Neural cell (in vitro differentiated cells): ENCODE measurements around the gene CLBA1. TPM values are rescaled to one million over a fixed set of nuclear protein-coding genes. Genes with fewer than 3 reads are reported as not detected.
"Not testable (repeated sequence)": the region's sequence is repeated elsewhere in the genome, so short reads cannot be mapped to it uniquely, and the experiment has no call there.

Source experiments
- H2AFZ ChIP-seq: fragments of 200-600, 300-800 bp; sonication (generic), shearing (Covaris generic); 2 replicates; pipeline ENCODE4 v1.6.0; 2014; ENCODE audit warnings: low read depth, mild to moderate bottlenecking, antibody characterized with exemption, low read length, moderate library complexity
- H3F3A ChIP-seq: fragments of 200-600 bp; shearing (Covaris generic); 2 replicates; pipeline ENCODE4 v1.6.1; 2016; ENCODE audit warnings: mild to moderate bottlenecking, moderate library complexity, mixed read lengths, antibody characterized with exemption, low read length; ENCODE audit not compliant: insufficient read depth, poor library complexity, severe bottlenecking
- H3K27ac ChIP-seq: fragments of 200-600, 300-800 bp; sonication (generic), shearing (Covaris generic); 2 replicates; pipeline ENCODE4 v1.5.1; 2014; ENCODE audit warnings: mild to moderate bottlenecking, low read length, moderate library complexity
- H3K27me3 ChIP-seq: fragments of 300-800, 200-600 bp; sonication (generic), shearing (Covaris generic); 2 replicates; pipeline ENCODE4 v1.6.0; 2014; ENCODE audit warnings: mild to moderate bottlenecking, low read depth, low read length, moderate library complexity; ENCODE audit not compliant: insufficient read depth
- H3K36me3 ChIP-seq: fragments of 300-800, 200-600 bp; sonication (generic), shearing (Covaris generic); 2 replicates; pipeline ENCODE4 v1.5.1; 2014; ENCODE audit warnings: mild to moderate bottlenecking, antibody characterized with exemption, low read length, moderate library complexity; ENCODE audit not compliant: insufficient read depth
- H3K4me2 ChIP-seq: fragments of 300-800, 200-600 bp; sonication (generic), shearing (Covaris generic); 2 replicates; pipeline ENCODE4 v1.6.0; 2014; ENCODE audit warnings: mild to moderate bottlenecking, low read length
- H3K4me3 ChIP-seq: fragments of 300-800, 200-600 bp; sonication (generic), shearing (Covaris generic); 2 replicates; pipeline ENCODE4 v1.5.1; 2014; ENCODE audit warnings: mild to moderate bottlenecking, low read length, moderate library complexity
- H3K79me2 ChIP-seq: fragments of 200-600 bp; shearing (Covaris generic); replicated peaks from 2 replicates; pipeline ENCODE4 v1.6.0; 2014; ENCODE audit warnings: mild to moderate bottlenecking, low read length, moderate library complexity; ENCODE audit not compliant: insufficient read depth
- H3K9ac ChIP-seq: fragments of 300-800, 200-600 bp; sonication (generic), shearing (Covaris generic); 2 replicates; pipeline ENCODE4 v1.6.1; 2016; ENCODE audit warnings: mild to moderate bottlenecking, low read length, mixed read lengths
- H3K9me2 ChIP-seq: fragments of 200-600 bp; shearing (Covaris generic); 2 replicates; pipeline ENCODE4 v1.6.1; 2016; ENCODE audit warnings: mild to moderate bottlenecking, low read length, mixed read lengths; ENCODE audit not compliant: insufficient read depth
- H3K9me3 ChIP-seq: fragments of 200-600, 300-800 bp; sonication (generic), shearing (Covaris generic); 2 replicates; pipeline ENCODE4 v1.6.1; 2016; ENCODE audit warnings: mild to moderate bottlenecking, mixed run types, low read length, moderate library complexity, mixed read lengths
- H4K20me1 ChIP-seq: fragments of 200-600 bp; shearing (Covaris generic); 2 replicates; pipeline ENCODE4 v1.6.1; 2016; ENCODE audit warnings: mild to moderate bottlenecking, mixed run types; ENCODE audit not compliant: insufficient read depth
- EP300 ChIP-seq: fragments of 450-650 bp; conservative IDR thresholded peaks from 2 replicates; pipeline ENCODE4 v1.6.1; 2014; ENCODE audit warnings: antibody characterized with exemption, mild to moderate bottlenecking, moderate library complexity; ENCODE audit not compliant: poor library complexity, severe bottlenecking
- EZH2 ChIP-seq: fragments of 200-600, 300-800 bp; shearing (Covaris generic), sonication (generic); IDR thresholded peaks from 2 replicates; pipeline ENCODE4 v1.6.1; 2014; ENCODE audit warnings: antibody characterized with exemption, low read length, borderline replicate concordance, mild to moderate bottlenecking; ENCODE audit not compliant: insufficient read depth, poor library complexity, severe bottlenecking
- MXI1 ChIP-seq: fragments of 450-650 bp; conservative IDR thresholded peaks from 2 replicates; pipeline ENCODE4 v1.6.1; 2014; ENCODE audit warnings: antibody characterized with exemption, mild to moderate bottlenecking; ENCODE audit not compliant: poor library complexity, severe bottlenecking
- POLR2AphosphoS5 ChIP-seq: IDR thresholded peaks from 2 replicates; pipeline ENCODE4 v1.6.1; 2012
- RAD21 ChIP-seq: fragments of 450-650 bp; conservative IDR thresholded peaks from 2 replicates; pipeline ENCODE4 v1.6.1; 2014; ENCODE audit warnings: antibody characterized with exemption, mild to moderate bottlenecking, moderate library complexity
- SMC3 ChIP-seq: fragments of 450-650 bp; conservative IDR thresholded peaks from 2 replicates; pipeline ENCODE4 v1.6.1; 2014; ENCODE audit warnings: antibody characterized with exemption, mild to moderate bottlenecking, moderate library complexity; ENCODE audit not compliant: poor library complexity
- TAF1 ChIP-seq: IDR thresholded peaks from 2 replicates; pipeline ENCODE4 v1.6.1; 2012; ENCODE audit warnings: low read depth
- polyA plus RNA-seq: library from polyadenylated mRNA; depleted of rRNA; stranded (reverse); fragments of >200 nt; gene quantifications from 2 replicates; pipeline ENCODE4 v1.2.3, GENCODE V29; 2014
- TF ChIP-seq, protein P1 (sequence below): fragments of 450-650 bp; IDR thresholded peaks from 2 replicates; pipeline ENCODE4 v1.5.1; 2014; ENCODE audit warnings: antibody characterized with exemption, mild to moderate bottlenecking, moderate library complexity; ENCODE audit not compliant: poor library complexity, severe bottlenecking
- TF ChIP-seq, protein P2 (sequence below): IDR thresholded peaks from 2 replicates; pipeline ENCODE4 v1.6.1; 2012; ENCODE audit warnings: borderline replicate concordance

Gene CLBA1
- polyA plus RNA-seq, 1 donor from 2014 or later = 27.8 TPM

DNA sequence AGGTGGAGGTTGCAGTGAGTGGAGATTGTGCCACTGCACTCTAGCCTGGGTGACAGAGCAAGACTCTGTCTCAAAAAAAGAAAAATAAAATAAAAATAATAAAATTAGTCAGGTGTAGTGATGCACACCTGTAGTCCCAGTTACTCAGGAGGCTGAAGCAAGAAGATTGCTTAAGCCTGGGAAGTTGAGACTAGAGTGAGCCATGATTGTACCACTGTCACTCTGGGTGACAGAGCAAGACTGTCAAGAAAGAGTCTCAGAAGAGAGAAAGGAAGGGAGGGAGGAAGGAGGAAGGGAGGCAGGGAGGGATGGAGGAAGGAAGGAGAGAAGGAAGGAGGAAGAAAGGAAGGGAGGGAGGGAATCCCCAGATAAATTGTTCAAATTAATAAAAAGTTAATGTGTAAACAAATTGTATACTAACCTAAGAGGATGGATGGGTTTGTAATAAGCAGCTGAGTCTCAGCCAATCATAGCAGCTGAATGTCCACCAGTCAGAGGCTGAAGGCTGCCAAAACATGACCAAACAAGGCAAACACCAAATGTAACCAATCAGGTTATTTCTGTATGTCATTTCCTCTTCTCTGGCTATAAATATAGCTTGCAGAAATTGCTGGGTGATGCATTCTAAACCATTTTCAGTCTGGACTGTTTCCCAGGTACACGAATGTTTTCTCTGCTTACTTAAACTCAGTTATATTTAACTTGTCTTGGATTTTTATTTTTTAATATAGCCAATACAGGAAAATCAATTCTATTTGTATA is 41.4 kb downstream of the CLBA1 start:
- H3K9me2 ChIP-seq = no peaks in the 10 kb centered on the region
- no peak overlapping the region for H3K4me2 ChIP-seq
- H3K27me3 ChIP-seq = no peaks in the 10 kb centered on the region
- H3K9me3 ChIP-seq = no peaks in the 10 kb centered on the region
- H3F3A ChIP-seq = no peaks in the 10 kb centered on the region
- H3K79me2 ChIP-seq = no peaks in the 10 kb centered on the region
- H3K27ac ChIP-seq = no peak overlapping the region
- no peak overlapping the region for H3K4me3 ChIP-seq
- no peak overlapping the region for H2AFZ ChIP-seq
- no peaks in the 10 kb centered on the region for H4K20me1 ChIP-seq
- no peak for TF ChIP-seq TAF1
- no peak for TF ChIP-seq EP300
- TF ChIP-seq MXI1 = no peak
- TF ChIP-seq, protein P1, sequence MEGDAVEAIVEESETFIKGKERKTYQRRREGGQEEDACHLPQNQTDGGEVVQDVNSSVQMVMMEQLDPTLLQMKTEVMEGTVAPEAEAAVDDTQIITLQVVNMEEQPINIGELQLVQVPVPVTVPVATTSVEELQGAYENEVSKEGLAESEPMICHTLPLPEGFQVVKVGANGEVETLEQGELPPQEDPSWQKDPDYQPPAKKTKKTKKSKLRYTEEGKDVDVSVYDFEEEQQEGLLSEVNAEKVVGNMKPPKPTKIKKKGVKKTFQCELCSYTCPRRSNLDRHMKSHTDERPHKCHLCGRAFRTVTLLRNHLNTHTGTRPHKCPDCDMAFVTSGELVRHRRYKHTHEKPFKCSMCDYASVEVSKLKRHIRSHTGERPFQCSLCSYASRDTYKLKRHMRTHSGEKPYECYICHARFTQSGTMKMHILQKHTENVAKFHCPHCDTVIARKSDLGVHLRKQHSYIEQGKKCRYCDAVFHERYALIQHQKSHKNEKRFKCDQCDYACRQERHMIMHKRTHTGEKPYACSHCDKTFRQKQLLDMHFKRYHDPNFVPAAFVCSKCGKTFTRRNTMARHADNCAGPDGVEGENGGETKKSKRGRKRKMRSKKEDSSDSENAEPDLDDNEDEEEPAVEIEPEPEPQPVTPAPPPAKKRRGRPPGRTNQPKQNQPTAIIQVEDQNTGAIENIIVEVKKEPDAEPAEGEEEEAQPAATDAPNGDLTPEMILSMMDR = no peak
- TF ChIP-seq, protein P2, sequence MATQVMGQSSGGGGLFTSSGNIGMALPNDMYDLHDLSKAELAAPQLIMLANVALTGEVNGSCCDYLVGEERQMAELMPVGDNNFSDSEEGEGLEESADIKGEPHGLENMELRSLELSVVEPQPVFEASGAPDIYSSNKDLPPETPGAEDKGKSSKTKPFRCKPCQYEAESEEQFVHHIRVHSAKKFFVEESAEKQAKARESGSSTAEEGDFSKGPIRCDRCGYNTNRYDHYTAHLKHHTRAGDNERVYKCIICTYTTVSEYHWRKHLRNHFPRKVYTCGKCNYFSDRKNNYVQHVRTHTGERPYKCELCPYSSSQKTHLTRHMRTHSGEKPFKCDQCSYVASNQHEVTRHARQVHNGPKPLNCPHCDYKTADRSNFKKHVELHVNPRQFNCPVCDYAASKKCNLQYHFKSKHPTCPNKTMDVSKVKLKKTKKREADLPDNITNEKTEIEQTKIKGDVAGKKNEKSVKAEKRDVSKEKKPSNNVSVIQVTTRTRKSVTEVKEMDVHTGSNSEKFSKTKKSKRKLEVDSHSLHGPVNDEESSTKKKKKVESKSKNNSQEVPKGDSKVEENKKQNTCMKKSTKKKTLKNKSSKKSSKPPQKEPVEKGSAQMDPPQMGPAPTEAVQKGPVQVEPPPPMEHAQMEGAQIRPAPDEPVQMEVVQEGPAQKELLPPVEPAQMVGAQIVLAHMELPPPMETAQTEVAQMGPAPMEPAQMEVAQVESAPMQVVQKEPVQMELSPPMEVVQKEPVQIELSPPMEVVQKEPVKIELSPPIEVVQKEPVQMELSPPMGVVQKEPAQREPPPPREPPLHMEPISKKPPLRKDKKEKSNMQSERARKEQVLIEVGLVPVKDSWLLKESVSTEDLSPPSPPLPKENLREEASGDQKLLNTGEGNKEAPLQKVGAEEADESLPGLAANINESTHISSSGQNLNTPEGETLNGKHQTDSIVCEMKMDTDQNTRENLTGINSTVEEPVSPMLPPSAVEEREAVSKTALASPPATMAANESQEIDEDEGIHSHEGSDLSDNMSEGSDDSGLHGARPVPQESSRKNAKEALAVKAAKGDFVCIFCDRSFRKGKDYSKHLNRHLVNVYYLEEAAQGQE = no peak
- no peak for TF ChIP-seq POLR2AphosphoS5
- no peak for TF ChIP-seq SMC3
- no peak for TF ChIP-seq RAD21
- no peak for TF ChIP-seq EZH2
- no peak overlapping the region for H3K9ac ChIP-seq
- no peaks in the 10 kb centered on the region for H3K36me3 ChIP-seq

DNA sequence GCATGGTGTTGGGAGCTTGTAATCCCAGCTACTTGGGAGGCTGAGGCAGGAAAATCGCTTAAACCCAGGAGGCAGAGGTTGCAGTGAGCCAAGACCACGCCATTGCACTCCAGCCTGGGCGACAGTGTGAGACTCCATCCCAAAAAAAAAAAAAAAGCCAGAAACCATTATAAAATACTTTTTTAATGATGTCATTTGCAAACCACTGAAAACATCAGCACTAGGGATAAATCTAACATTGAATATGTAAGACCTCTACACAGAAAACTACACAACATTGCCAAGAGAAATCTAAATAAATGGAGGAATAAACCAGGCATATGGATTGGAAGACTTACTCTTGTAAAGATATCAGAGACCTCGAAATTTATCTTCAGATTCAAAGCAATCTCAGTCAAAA is 42.1 kb downstream of the CLBA1 start:
- not testable (repeated sequence) for H3K4me2 ChIP-seq, H3F3A ChIP-seq, H3K9me3 ChIP-seq, H3K27ac ChIP-seq, H3K27me3 ChIP-seq, H3K9me2 ChIP-seq, H4K20me1 ChIP-seq, H2AFZ ChIP-seq, H3K4me3 ChIP-seq, H3K9ac ChIP-seq, H3K36me3 ChIP-seq, H3K79me2 ChIP-seq
